ENCODE results near the gene TAF15. TPM values are rescaled to one million over a fixed set of nuclear protein-coding genes. Genes with fewer than 3 reads are reported as not detected.

Gene TAF15
- total and polyA plus RNA-seq, 11 donors: 30.1 to 151 (median 116) TPM

DNA sequence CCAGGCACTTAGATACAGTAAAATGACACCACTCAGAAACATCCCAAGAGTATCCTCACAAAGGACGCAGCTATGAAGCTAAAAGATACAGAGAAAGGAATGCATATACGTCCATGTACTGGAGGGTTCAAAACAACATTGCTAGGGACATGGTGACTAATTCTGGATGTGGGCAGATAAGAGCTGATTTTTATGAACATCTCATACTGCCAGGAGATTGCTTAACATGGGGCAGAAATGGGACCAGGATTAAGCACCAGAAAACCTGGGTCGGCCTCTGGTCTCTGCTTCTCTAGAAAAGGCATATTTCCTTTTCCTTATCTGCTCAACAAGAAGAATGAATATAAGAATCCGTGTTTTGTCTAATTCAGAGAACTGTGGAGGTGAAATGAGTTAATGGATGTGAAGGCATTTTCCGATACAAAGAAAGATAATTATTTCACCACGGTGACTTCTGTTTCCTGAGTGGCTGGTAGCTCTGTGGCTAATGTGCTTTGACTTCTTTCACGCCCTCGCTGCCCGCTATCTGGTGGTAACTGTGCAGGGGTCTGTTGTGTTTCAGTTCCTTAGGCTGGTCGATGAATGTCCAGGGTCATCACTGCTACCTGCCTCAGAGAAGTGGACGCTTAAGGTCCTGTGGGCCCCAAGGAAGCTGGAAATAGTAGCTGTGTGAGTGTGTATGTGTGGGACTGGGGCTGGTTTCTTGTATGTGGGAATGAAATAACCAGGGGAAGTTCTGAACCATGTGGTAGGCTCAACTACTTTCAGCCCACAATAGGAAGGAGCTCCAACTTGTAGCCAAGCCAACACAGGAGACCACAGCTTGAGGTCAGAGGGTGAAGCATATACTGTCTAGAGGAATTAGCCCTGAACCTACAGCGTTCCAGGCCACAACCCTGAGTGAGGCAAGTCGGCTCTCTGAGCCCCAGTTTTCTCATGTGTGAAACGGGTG is 86.6 kb downstream of the TAF15 start:
- DNase-seq: no peak
- no peaks in the 10 kb centered on the region for H3K36me3 ChIP-seq
- H3K27me3 ChIP-seq: peaks cover 0 to 16% (median 0%) of the 10 kb centered on the region in 9 donors
- intact Hi-C loops (cut with DNase I): loop anchor here in 1 of 10 donors (10.0 kb wide), 1 partner anchor 59 kb away; no protein-coding TSS in a partner anchor
- no peak overlapping the region for H3K4me3 ChIP-seq
- peaks cover 0 to 68% (median 0%) of the 10 kb centered on the region in 12 donors for H3K4me1 ChIP-seq
- H3K27ac ChIP-seq: peak overlapping the region in 1 of 12 donors; percentile 65
- WGBS, 4 donors: 75 to 79% (median 77%) methylated on average over 14 of the region's 14 CpGs
- TF ChIP-seq, protein P1, sequence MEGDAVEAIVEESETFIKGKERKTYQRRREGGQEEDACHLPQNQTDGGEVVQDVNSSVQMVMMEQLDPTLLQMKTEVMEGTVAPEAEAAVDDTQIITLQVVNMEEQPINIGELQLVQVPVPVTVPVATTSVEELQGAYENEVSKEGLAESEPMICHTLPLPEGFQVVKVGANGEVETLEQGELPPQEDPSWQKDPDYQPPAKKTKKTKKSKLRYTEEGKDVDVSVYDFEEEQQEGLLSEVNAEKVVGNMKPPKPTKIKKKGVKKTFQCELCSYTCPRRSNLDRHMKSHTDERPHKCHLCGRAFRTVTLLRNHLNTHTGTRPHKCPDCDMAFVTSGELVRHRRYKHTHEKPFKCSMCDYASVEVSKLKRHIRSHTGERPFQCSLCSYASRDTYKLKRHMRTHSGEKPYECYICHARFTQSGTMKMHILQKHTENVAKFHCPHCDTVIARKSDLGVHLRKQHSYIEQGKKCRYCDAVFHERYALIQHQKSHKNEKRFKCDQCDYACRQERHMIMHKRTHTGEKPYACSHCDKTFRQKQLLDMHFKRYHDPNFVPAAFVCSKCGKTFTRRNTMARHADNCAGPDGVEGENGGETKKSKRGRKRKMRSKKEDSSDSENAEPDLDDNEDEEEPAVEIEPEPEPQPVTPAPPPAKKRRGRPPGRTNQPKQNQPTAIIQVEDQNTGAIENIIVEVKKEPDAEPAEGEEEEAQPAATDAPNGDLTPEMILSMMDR (IDR thresholded peaks at IDR 0.05): no peak
- no peak for TF ChIP-seq POLR2A (IDR thresholded peaks at IDR 0.05)
- H3K9me3 ChIP-seq: no peaks in the 10 kb centered on the region
- no peak for ATAC-seq

Other genes starting within 250 kb of the TAF15 start
- under 1 TPM in 1 of 9 donors, not detected in 8; 0.31 TPM for gene SLFN14, start 248.7 kb upstream of the TAF15 start, total RNA-seq
- gene SLFN14, start 248.7 kb upstream of the TAF15 start, polyA plus RNA-seq: not detected
- 10 to 100 TPM in 2 of 9 donors, 1 to 10 TPM in 7; 6.6 to 10.8 (median 8.8) TPM for gene PEX12, start 230.9 kb upstream of the TAF15 start, total RNA-seq
- gene PEX12, start 230.9 kb upstream of the TAF15 start, polyA plus RNA-seq: 1 to 10 TPM; 2.6 to 5.3 TPM
- 100 to 1,000 TPM in 7 of 9 donors, 10 to 100 TPM in 2; 67.1 to 166 (median 123) TPM for gene AP2B1, start 222.2 kb upstream of the TAF15 start, total RNA-seq
- gene AP2B1, start 222.2 kb upstream of the TAF15 start, polyA plus RNA-seq: 10 to 100 TPM; 25.0 to 66.0 TPM
- gene RASL10B, start 77.8 kb upstream of the TAF15 start, total RNA-seq: 10 to 100 TPM in 5 of 9 donors, 1 to 10 TPM in 4; 8.2 to 78.7 (median 13.0) TPM
- gene RASL10B, start 77.8 kb upstream of the TAF15 start, polyA plus RNA-seq: 10 to 100 TPM in 1 of 2 donors, 1 to 10 TPM in 1; 7.6 to 12.2 TPM
- gene GAS2L2, start 56.2 kb upstream of the TAF15 start, total RNA-seq: under 1 TPM in 4 of 9 donors, not detected in 5; 0.10 to 0.28 (median 0.12) TPM
- gene GAS2L2, start 56.2 kb upstream of the TAF15 start, polyA plus RNA-seq: under 1 TPM in 1 of 2 donors, not detected in 1; 0.06 TPM
- gene C17orf50, start 48.6 kb upstream of the TAF15 start, total RNA-seq: not detected
- gene C17orf50, start 48.6 kb upstream of the TAF15 start, polyA plus RNA-seq: under 1 TPM in 1 of 2 donors, not detected in 1; 0.19 TPM
- gene MMP28, start 13.8 kb upstream of the TAF15 start, total RNA-seq: 10 to 100 TPM in 1 of 9 donors, 1 to 10 TPM in 7, under 1 TPM in 1; 0.83 to 10.2 (median 2.2) TPM
- 1 to 10 TPM; 3.4 to 4.4 TPM for gene MMP28, start 13.8 kb upstream of the TAF15 start, polyA plus RNA-seq
- under 1 TPM in 2 of 9 donors, not detected in 7; 0.11 TPM for gene HEATR9, start 59.4 kb downstream of the TAF15 start, total RNA-seq
- gene HEATR9, start 59.4 kb downstream of the TAF15 start, polyA plus RNA-seq: not detected
- 10 to 100 TPM in 2 of 9 donors, 1 to 10 TPM in 4, under 1 TPM in 2, not detected in 1; 0.46 to 23.7 (median 1.5) TPM for gene CCL5, start 70.9 kb downstream of the TAF15 start, total RNA-seq
- 1 to 10 TPM in 1 of 2 donors, under 1 TPM in 1; 0.78 to 1.4 TPM for gene CCL5, start 70.9 kb downstream of the TAF15 start, polyA plus RNA-seq
- under 1 TPM in 1 of 9 donors, not detected in 8; 0.48 TPM for gene RDM1, start 121.3 kb downstream of the TAF15 start, total RNA-seq
- gene RDM1, start 121.3 kb downstream of the TAF15 start, polyA plus RNA-seq: not detected
- gene LYZL6, start 134.2 kb downstream of the TAF15 start, total RNA-seq: not detected
- not detected for gene LYZL6, start 134.2 kb downstream of the TAF15 start, polyA plus RNA-seq
- under 1 TPM in 1 of 9 donors, not detected in 8; 0.19 TPM for gene CCL16, start 172.0 kb downstream of the TAF15 start, total RNA-seq
- not detected for gene CCL16, start 172.0 kb downstream of the TAF15 start, polyA plus RNA-seq
- 10 to 100 TPM in 2 of 9 donors, 1 to 10 TPM in 6, under 1 TPM in 1; 0.69 to 19.1 (median 3.2) TPM for gene CCL14, start 177.2 kb downstream of the TAF15 start, total RNA-seq
- gene CCL14, start 177.2 kb downstream of the TAF15 start, polyA plus RNA-seq: 10 to 100 TPM; 15.5 to 31.5 TPM
- gene CCL15, start 192.1 kb downstream of the TAF15 start, total RNA-seq: not detected
- gene CCL15, start 192.1 kb downstream of the TAF15 start, polyA plus RNA-seq: not detected
- 1 to 10 TPM in 1 of 9 donors, not detected in 8; 5.2 TPM for gene CCL23, start 208.5 kb downstream of the TAF15 start, total RNA-seq
- under 1 TPM in 1 of 2 donors, not detected in 1; 0.42 TPM for gene CCL23, start 208.5 kb downstream of the TAF15 start, polyA plus RNA-seq